GM15510 (cell line): ENCODE data around the gene TPBGL.

ENCODE experiments used
- POLR2A ChIP-seq: IDR thresholded peaks from 3 replicates; pipeline ENCODE4 v1.6.1; 2011; ENCODE audit warnings: borderline replicate concordance; ENCODE audit not compliant: insufficient read length; ENCODE audit errors: extremely low read depth

Gene TPBGL

DNA sequence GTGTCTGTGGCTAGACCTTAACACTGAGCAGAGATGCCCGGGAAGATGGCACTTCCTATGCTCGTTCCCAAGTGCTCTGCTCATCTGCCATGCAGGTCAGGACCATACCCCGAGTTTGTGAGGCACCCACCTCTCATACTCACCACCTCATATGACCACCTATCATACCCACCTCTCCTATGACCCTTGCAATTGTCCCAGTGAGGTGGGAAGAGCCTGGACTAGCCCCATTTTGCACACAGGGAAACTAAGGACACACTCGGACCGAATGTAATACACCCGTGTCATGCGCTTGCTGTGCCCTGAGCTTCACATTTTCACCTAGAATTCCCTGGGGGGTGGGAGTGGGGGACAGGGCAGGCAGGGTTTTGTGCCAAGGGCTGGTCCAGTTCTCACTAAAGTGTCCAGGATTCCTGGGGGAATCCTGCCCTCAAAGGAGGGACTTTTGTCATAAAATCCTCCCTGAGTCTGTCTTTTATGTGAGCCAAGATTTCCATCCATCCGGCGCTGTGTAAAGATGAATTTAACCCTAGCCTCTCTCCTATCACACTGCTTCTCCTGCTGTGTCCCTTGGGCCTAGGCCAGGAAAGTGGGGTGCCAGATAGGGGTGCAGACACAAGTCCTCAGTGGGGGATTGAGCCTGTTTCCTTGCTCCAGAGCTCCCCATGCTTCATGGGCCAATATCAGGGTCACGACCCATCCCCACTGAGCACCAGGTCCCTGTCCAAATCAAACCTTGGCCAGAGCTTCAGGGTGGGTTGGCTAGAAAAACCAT, 20.0 kb downstream of the TPBGL start:
- TF ChIP-seq POLR2A, result no peak

- no peak for TF ChIP-seq POLR2A
These were observed 21.4 kb downstream of the TPBGL start for GRCh38 chr11:75261902-75262361.

GRCh38 chr11:75262436-75262835, 21.9 kb downstream of the TPBGL start:
- TF ChIP-seq POLR2A, result no peak

- no peak for TF ChIP-seq POLR2A
These were observed 22.6 kb downstream of the TPBGL start for GRCh38 chr11:75262961-75263852.

DNA sequence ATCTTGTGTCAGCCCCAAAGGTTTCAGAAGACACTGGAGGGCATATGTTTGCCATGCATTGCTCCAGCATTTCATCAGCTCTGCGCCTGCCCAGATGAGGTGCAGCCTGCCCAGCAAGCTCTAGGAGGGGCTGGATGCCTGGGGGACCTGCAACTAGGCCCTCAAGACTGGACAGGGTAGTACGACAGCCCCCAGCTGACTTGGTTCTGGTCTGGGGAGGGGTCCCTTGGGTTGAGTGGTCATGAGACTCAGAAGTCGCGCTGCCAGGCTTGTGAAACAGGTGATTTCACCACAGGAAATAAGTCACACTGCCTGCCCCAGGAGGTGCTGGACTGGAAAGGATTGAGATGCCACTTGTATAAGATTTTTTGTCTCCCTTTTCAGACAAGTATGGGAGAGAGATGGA, 23.4 kb downstream of the TPBGL start:
- no peak for TF ChIP-seq POLR2A

DNA sequence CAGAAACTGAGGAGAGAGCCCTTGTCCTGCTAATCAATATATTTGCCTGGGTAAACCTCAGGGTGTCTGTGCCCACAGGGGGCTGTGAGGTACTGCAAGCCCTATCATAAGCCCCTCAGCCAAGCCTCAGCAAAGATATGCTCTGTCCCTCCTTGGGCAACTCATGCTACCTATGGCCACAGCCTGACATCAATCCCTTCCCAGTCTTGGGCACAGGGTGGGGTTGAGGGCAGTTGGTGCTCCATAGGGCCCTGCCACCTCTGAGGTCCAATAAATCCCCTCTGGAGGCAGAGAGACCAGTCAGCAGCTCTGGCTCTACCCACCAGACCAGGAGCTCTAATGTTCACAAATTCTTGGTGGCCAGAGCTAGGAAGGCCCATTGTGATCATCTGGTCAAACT, 23.8 kb downstream of the TPBGL start:
- TF ChIP-seq POLR2A, result no peak

DNA sequence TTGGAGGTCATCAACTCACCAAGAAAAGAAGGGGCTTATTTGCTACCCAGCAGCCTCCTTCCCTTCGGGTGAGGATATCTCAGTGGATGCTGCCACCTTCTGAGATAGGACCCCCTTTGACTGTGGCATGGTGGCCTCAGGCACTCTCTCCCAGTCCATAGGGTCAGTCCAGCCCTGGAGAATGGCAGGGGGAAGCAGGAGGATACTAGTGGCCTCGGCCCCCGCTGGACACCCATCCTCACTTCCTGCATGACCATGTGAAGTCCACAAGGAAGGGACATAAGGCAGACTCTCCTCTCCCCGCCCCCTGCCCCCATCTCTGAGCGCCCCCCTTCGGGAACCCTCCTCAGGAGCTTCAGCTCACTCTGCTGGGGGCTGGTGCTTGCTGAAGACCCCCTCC, 24.4 kb downstream of the TPBGL start:
- TF ChIP-seq POLR2A, result no peak

- no peak for TF ChIP-seq POLR2A
These were observed 25.4 kb downstream of the TPBGL start for GRCh38 chr11:75265851-75266531.

DNA sequence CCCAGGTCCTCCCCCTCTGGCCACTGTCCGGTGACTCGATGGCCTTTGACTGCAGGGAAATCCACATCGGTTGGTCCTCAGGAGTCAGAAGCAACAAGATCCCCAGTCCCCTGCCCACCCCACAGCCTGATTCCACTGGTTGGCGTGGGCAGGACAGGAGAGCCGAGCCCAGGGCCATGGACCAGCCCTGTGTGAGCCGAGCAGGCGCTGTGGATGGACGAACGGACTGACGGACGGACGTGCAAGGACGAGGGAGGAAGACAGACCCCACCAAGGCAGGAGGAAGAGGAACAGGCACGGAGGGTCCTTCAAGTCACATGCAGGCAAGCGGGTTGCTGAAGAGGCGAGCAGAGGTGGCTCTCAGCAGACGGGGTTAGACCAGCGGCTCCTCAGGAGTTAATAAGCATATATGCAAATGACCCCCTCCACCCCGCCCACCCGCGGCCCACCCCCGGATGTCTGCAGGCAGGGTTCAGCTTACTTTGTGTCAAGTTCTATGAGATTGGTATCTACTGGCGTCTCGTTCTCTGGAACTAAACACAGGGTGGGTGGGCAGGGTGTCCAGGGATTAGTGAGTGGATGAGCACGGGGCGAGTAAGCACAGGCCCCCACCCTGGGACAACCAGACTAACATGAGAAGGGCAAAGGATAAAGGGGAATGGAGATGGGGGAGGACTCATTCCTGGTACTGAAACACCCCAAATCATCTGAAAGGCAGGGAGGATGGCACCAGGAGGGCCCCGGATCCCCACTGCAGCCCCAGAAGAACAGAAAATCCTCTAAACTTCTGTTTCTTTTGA, 26.8 kb downstream of the TPBGL start:
- no peak for TF ChIP-seq POLR2A

DNA sequence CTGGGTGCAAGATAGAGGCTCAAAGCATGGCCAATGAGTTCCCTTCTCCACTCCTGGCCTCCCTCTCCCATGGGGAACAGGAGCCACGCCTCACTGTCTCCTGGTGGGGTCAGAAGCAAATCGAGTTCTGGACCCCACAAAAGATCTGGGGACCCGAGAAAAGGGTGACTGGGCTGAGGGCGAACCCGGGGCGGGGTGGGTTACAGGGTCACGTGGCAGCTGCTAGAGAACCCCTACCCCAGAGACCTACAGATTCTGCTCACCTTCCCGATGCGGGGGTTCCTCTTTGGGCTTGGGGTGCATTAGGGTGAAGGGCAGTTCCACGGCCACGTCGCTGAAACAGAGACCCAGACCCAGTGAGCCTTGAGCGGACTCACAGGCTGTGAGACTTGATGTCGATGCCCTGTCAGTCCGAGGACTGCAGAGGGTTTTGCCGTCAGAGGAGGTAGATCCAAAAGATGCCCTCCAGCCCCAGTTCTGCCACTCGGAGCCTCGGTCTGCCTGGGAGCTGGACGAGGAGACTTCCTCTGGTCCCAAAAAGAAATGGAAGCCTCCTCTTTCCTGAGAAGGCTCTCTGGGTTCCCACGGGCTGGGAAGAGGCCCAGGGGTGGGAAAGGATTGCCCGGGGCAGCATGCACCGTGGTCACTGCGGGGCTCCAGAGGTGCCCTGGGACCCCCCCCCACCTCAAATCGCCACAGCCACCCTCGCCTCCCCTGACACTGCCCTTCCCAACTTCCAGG, 28.2 kb downstream of the TPBGL start:
- no peak for TF ChIP-seq POLR2A

DNA sequence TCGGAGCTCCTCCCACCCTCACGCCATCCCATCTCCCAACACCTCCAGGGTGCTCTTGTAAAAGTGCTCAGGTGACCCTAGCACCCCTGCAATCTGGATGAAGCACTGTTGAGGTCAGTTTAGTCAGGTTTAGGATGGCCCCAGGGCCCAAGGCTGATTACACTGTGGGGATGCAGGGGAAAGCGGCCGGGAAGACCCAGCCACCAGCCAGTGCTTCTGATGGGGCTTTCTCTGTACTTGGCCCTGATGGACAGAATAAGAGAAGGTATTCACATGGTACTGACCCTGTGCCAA, 28.7 kb downstream of the TPBGL start:
- TF ChIP-seq POLR2A, result no peak

GRCh38 chr11:75269896-75270295, 29.3 kb downstream of the TPBGL start:
- no peak for TF ChIP-seq POLR2A

DNA sequence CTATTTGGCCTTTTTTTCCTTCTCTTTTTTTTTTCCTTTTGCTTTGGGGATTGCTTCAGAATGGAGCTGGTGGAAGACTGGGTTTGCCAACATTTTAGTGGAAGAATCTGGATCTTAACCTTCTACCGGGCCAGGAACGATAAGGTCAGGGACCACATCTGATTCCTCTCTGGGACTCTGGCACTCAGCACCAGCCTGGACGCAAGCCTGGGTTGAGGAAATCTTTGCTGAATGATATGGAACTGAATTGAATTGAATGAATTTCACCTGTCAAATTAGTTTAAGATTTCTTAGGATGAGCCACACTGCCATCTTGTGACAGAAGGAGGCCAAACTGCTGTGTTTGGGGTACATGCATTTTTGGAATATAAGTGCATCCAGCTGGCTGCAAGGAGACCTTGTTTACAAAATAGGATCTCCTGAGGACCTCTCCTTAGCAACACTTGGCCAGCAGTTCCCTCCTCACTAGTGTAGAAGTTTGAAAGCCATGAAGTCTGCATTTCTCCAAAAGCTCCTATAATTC, 30.4 kb downstream of the TPBGL start:
- no peak for TF ChIP-seq POLR2A

- no peak for TF ChIP-seq POLR2A
These were observed 31.2 kb downstream of the TPBGL start for GRCh38 chr11:75271730-75272129.

GRCh38 chr11:75272391-75272790, 31.8 kb downstream of the TPBGL start:
- no peak for TF ChIP-seq POLR2A
